WERI-Rb-1 (cell line): Measurements from ENCODE around the gene KCNB1.

Experiments
- DNase-seq: peaks from one replicate; pipeline ENCODE4 v3.0.0-alpha.2; 2020
- H3K27ac ChIP-seq: fragments of 250-450 bp; sonication (Bioruptor Pico); 2 replicates; pipeline ENCODE4 v1.5.1; 2020; ENCODE audit warnings: mild to moderate bottlenecking, moderate library complexity
- H3K27me3 ChIP-seq: fragments of 250-450 bp; sonication (Bioruptor Pico); 2 replicates; pipeline ENCODE4 v1.5.1; 2021; ENCODE audit warnings: mild to moderate bottlenecking, low read depth, moderate library complexity; ENCODE audit not compliant: insufficient read depth, severe bottlenecking
- H3K36me3 ChIP-seq: fragments of 250-450 bp; sonication (Bioruptor Pico); 2 replicates; pipeline ENCODE4 v1.5.1; 2020; ENCODE audit warnings: mild to moderate bottlenecking, moderate library complexity
- H3K4me3 ChIP-seq: 2 replicates; pipeline ENCODE4 v1.5.1; 2011; ENCODE audit warnings: low read depth, mild to moderate bottlenecking, control low read depth, low read length
- H3K9me3 ChIP-seq: fragments of 250-450 bp; sonication (Bioruptor Pico); 2 replicates; pipeline ENCODE4 v1.5.1; 2021; ENCODE audit warnings: mild to moderate bottlenecking, moderate library complexity; ENCODE audit not compliant: severe bottlenecking
- CTCF ChIP-seq: IDR thresholded peaks from 2 replicates; pipeline ENCODE4 v1.5.1; 2011; ENCODE audit warnings: low read depth, mild to moderate bottlenecking, control low read depth, inconsistent platforms, low read length

Gene KCNB1

DNA sequence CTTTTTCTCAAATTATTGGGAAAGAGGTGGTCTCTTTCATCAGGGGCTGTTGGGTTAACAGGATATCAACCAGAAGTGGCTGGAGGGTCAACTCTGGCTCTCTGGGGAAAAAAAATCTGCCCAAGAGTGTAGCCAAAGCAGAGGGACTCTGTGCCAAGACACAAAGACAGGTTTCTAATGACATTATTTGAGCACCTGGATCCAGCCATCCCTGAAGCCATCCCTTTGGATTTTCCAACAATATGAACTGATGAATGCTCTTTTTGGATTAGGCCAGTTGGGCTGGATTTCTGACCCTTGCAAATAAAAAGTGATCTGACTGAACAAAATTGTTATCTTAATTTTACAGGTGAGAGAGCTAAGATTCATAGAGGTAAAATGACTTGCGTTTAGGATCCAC lies 88.7 kb downstream of the KCNB1 start:
- Histone ChIP-seq H3K27ac (no peak overlapping the region), H3K9me3 (no peaks in the 10 kb centered on the region), H3K27me3 (no peaks in the 10 kb centered on the region), H3K4me3 (no peak overlapping the region), H3K36me3 (peaks cover 2% of the 10 kb centered on the region; the same call in 1 of the 2 replicates)
- TF ChIP-seq CTCF: no peak
- no peak for DNase-seq

DNA sequence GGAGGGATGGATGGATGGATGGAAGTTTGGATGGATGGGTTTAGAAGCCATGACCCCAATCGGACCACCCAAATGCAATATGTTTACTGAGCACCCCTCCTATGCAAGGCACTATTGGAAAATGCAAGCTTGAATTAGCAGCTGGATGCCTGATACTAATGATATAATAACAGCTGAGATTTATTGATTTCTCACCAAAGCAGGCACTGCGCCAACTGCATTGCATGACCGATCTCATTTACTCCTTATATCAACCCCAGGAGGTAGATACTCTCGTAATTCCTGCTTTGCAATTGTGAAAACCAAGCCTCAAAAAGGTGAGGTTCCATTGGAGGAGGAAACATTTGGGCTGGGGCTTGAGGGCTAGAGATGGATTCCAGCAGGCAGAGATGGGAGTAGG lies 89.7 kb downstream of the KCNB1 start:
- no peak for DNase-seq

GRCh38 chr20:49391404-49392245 lies 90.8 kb downstream of the KCNB1 start:
- no peak overlapping the region for H3K4me3 ChIP-seq
- no peak overlapping the region for H3K27ac ChIP-seq
- DNase-seq: no peak
- H3K36me3 ChIP-seq: peaks cover 2% of the 10 kb centered on the region; the same call in 1 of the 2 replicates
- H3K27me3 ChIP-seq: no peaks in the 10 kb centered on the region
- H3K9me3 ChIP-seq: no peaks in the 10 kb centered on the region
- TF ChIP-seq CTCF: no peak

More for the DNA sequence above, 89.7 kb downstream of the KCNB1 start:
- H3K27ac ChIP-seq: no peak overlapping the region
- no peak for TF ChIP-seq CTCF
- peaks cover 2% of the 10 kb centered on the region; the same call in 1 of the 2 replicates for H3K36me3 ChIP-seq
- H3K27me3 ChIP-seq: no peaks in the 10 kb centered on the region
- no peaks in the 10 kb centered on the region for H3K9me3 ChIP-seq
- H3K4me3 ChIP-seq: no peak overlapping the region

DNA sequence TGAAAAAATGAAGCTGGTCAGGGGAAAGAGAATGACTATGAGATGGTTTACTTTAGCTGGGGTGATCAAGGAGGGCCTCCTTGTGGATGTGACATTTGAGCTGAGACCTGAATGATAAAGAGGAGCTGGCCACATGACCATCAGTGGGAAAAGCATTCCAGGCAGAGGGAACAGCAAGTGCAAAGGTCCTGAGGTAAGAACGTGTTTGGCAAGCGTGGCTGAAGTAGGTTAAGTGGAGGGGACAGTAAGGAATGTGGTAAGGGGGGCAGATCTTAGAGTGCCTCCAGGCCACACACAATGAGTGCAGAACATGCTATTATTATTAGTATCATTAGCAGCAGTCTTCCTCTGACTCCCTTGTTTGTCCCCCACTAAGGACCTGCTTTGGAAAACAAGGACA lies 92.6 kb downstream of the KCNB1 start:
- TF ChIP-seq CTCF: no peak
- H3K27ac ChIP-seq: no peak overlapping the region
- H3K27me3 ChIP-seq: no peaks in the 10 kb centered on the region
- no peak overlapping the region for H3K4me3 ChIP-seq
- peaks cover 2% of the 10 kb centered on the region; the same call in 1 of the 2 replicates for H3K36me3 ChIP-seq
- DNase-seq: no peak
- H3K9me3 ChIP-seq: no peaks in the 10 kb centered on the region

DNA sequence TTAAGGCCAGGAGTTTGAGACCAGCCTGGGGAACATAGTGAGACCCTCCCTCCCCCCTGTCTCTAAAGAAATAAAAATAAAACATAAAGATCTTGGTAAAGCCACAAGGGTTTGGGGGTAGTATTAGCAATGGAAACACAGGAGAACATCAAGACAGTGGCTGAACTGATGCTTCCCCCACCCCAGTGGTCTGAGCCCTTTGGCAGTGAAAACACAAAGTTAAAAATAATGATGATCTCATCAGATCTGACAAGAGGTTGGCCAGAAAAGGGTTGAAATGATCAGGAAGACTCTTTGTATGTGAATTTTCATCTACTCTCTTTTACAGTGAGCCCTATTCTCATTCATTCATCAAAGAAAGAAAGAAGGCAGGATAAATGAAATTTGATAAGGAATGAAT lies 93.7 kb downstream of the KCNB1 start:
- no peaks in the 10 kb centered on the region for H3K27me3 ChIP-seq
- no peak overlapping the region for H3K27ac ChIP-seq
- no peaks in the 10 kb centered on the region; the same call in 1 of the 2 replicates for H3K36me3 ChIP-seq
- no peaks in the 10 kb centered on the region for H3K9me3 ChIP-seq
- no peak overlapping the region for H3K4me3 ChIP-seq
- TF ChIP-seq CTCF: no peak
- no peak for DNase-seq
